GM19467 (cell line): ENCODE data around the gene TOX2.

Experiments used
- ATAC-seq: cut with Tn5 transposase; IDR thresholded peaks from one replicate; pipeline ENCODE4 v1.9.1; 2021; ENCODE audit warnings: mild to moderate bottlenecking, moderate library complexity; ENCODE audit not compliant: unreplicated experiment

The TOX2 gene

DNA sequence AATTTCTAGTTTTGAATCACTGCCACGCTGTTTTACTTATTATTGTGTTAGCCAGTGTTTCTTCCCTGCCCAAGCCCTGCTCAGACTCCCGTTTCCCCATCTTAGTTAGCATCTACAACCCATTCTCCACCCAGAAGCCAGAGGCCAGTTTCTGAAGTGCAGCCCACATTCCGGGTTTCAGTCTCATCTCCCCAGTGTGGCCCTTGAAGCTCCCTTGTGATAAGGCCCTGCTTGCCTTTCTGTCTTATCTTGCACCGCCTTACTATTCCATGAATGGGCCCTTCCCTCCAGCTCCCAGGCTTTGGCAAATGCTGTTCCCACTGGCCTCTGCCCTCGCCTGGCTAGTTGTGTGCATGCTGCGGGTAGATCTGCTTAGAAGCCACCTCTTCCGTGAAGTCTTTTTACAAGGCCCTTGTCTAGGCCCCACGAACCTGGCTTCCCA lies 41.1 kb downstream of the TOX2 start:
- ATAC-seq: no peak

DNA sequence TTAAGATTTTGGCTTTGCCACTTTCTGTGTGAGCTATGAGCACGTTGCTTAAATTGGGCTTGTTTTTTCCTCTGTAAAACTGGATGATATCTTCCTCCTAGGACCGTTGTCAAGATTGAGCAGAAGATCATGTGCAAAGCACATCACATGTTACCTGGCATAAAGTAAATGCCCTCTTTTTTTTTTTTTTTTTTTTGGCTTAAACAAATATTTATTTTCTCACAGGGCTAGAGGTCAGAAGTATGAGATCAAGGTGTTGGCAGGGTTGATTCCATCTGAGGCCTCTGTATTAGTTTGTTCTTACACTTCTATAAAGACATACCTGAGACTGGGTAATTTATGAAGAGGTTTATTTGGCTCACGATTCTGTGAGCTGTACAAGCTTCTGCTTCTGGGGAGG lies 42.7 kb downstream of the TOX2 start:
- ATAC-seq: no peak

DNA sequence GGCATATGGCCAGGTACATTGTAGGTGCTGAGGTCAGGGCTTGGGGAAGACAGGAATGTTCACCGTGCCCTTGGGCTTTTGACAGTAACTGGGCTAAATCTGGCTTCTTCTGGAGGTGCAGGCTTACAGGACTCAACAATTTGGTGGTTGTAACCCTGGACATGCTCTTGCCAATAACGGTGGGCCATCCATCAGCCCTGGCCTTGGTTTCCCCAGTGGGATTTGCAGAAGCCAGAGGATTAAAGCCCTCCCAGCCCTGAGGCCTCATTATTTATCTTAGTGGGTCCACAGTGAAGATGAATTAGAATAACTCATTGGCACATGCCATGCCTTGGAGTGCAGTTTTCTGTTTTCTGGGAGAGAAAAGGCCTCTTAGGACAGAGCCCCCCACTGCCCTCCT lies 44.0 kb downstream of the TOX2 start:
- no peak for ATAC-seq

DNA sequence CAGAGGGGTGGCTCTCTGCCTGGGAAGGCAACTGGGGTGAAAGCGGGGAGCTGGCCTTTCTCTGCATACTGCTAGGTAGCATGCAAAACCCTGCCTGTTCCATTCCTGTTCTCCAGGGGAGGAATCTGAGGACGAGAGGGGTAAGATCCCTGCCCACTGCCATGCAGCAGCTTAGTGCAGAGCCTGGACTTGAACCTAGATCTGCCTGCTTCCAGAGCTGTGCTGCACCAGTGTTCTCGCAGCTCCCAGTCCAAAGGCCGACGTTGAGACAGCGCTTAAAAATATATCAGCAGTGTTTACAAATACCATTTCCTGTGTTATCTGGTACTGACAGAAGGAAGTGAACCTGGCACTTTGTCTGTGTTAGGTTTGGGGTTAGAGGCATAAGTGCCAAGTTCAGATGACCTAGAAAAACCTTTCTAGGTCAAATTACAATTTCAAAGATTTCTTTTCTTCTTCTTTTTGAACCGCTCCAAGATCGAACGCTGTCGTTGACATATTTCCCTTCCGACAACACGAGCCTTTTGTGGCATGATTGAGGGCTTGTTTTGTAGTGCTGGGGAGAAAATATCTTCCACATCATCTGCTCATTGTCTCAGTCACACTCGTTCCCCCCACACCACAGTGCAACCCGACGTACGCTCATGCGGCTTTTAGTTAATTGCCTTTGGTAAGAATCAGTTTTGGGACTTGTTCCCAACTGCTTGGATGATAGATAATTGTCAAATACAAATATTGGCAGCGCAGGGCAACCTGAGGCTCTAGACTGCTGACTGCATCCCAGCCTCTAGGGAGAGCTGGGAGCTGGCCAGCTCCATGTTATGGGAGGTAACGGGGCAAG lies 44.6 kb downstream of the TOX2 start:
- no peak for ATAC-seq

DNA sequence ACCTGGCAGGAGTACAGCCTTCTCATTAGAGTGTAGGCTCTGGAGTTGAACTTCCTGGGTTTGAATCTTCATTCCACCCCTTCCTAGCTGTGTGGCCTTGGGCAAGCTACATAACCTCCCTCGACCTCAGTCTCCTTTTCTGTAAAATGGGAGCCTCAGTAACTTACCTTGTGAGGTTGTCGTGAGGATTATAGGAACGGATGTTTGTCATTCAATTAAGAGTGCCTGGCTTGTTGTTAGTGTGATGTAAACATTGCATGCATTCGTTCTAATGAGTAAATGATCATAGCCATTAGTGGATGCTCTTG lies 45.2 kb downstream of the TOX2 start:
- no peak for ATAC-seq

DNA sequence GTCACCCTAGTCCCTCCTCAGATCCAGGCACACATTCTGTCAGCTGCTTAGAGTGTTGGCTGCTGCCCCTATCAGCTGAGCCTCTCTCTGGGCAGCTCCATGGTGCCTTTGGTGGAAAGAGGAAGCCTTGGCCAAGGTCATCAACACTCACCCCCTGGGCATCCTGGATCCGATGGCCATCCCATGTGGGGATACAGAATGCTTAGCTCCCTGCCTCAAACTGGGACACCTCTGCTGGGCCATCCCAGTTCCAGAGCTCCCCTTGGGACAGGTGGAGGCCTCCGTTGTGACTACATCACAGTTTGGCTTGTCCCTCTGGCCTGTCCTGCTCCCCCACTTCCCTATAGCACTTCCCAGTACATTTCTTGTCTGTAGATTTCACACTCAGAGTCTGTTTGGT lies 45.6 kb downstream of the TOX2 start:
- ATAC-seq: no peak

DNA sequence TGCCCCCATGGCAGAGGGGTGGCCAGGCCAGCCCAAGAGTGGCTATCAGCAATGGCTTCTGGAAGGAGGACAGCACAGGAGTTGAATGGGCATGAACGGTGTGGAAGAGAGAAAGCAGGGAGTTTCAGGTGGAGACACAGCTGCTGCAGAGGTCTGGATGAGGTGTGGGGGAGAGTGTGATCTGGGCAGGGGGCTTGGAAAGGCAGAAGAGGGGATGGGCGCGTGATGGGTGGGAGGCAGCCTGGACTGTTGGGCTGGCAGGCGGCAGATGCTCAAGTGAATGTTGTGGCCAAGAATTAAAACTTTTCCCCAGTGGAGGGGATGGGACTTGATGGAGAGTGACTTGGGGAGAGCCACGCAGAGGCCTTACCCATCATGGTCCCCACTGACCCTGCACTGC lies 46.5 kb downstream of the TOX2 start:
- no peak for ATAC-seq

DNA sequence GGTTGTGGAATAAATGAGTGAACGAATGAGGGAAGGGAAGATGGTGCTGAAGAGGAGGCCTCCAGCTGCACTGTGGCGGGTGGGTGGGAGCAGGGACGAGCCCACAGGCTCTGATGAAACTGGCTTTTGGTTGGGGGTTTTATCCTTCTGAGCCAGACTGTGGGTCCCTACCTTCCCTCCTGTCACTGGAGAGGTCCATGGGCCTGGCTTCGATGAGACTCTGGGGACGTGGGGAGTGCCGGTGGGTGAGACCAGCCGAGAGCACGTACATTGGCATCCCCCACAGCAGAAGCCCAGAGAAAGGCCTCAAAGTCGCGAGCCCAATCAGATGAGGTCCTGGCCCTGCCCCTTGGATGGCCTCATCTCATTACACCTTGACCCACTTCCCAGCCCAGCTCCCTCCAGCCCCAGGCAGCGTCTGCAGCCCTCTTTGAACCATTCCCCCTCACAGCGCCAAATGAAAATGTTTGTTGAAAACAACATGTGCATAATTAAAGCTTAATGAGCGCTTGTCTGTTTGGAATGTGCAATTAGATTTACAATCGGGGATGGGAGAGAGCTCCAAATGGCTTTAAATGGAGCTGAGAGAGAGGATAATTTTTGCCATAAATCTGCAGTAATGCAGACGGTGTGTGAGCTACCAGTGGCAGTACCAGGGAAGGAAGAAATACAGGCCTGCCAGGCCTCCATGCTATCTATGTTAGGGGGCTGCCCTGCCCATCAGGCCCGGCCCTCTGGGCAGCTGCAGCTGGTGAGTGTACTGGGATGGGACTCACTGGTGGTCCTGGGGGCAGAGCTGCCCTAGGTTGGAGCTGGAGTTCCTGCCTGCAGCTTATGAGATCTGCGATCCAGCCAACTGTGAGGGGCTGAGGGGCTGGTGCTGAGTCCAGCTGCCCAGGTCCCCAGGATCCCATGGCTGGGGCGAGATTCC lies 47.2 kb downstream of the TOX2 start:
- ATAC-seq: no peak

- no peak for ATAC-seq
Measured at GRCh38 chr20:43962530-43962929, 47.9 kb downstream of the TOX2 start.

GRCh38 chr20:43963233-43963632 lies 48.6 kb downstream of the TOX2 start:
- ATAC-seq: no peak

GRCh38 chr20:43963872-43964791 lies 49.5 kb downstream of the TOX2 start:
- ATAC-seq: no peak

- no peak for ATAC-seq
Measured at GRCh38 chr20:43968341-43969000, 53.8 kb downstream of the TOX2 start.

DNA sequence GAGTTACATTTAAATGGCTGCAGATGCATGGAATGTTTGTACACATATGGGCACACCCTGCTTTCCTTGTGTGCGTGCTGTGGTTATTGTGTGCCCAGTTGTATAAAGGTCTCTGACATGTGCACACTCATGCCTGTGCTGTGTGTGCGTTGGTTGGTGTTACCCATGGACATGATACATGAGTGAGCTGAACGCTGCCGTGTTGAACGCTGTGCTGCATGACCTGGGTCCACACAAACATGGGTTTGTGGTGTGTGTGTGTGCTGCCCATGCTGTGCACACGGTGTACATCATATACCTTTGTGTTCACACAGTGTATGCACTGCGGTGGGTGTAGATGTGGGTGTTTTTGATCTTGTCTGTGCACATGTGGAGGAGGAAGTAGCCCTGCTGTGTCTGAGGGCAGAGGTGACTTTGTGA lies 54.4 kb downstream of the TOX2 start:
- no peak for ATAC-seq

DNA sequence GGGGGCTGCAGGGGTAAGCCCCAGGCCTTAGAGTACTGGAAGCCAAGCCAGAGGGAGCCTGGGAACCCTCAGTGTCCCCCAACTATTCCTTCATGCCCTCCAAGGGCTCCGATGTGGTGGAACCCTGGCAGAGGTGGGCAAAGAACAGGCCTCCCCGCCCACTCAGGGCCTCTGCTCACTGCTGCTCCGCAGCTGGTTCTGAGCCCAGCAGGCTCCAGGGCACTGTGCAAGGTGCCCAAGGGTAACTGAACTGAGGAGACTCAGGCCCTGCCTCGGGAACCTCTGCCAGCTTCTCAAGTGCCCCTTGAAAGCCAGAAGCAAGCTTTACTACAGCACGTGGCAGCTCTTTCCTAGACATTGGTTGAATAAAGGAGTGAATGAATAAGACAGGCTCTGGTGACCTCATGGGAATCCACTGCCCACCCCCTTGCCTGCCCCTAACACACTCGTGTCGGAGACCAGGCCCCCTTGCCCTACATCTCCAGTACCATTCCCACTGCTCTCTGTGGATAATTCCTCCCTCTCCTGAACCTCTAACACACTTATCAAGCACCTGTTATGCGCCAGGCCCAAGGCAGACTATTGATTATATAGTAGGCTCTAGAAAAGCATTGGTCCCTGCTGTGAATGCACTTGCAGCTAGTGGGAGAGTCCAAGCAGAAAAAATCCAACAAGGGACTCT lies 55.0 kb downstream of the TOX2 start:
- no peak for ATAC-seq

DNA sequence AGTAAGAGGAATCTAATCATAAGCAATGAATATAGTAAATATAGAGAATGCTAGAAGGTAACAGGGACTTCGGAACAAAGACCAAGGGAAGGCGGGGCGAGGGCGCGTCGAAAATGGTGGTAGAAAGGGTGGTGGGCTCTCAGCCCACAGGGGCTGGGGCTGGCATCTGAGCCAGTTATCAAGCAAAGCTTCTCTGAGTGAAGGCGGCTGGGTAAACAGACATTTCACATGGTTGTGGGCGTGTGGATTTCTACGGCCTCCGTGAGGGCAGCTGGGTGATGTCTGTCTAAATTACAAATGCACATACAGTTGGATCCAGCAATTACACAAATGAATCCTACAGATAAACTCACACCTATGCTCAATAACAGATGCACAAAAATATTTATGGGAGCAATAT lies 56.6 kb downstream of the TOX2 start:
- ATAC-seq: no peak

DNA sequence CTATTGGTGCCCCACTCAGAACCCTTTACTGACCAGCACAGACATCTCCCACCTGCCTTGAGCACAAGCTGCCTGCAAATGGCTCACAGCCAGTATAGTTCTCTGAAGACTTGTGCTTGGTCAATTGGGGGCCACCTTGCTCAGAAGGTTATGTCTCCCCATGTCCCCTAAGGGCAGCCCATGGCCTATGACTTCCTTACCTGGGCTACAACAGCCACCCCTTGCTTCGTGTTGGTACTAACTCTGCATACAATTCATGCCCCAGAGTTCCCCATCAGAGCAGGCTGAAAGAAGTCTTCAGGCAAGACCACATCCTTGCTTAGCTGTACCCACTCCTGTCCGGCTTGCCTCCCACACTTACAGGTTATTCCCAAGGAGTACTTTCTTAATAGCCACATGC lies 57.4 kb downstream of the TOX2 start:
- ATAC-seq: no peak

GRCh38 chr20:43972692-43973091 lies 58.0 kb downstream of the TOX2 start:
- no peak for ATAC-seq

DNA sequence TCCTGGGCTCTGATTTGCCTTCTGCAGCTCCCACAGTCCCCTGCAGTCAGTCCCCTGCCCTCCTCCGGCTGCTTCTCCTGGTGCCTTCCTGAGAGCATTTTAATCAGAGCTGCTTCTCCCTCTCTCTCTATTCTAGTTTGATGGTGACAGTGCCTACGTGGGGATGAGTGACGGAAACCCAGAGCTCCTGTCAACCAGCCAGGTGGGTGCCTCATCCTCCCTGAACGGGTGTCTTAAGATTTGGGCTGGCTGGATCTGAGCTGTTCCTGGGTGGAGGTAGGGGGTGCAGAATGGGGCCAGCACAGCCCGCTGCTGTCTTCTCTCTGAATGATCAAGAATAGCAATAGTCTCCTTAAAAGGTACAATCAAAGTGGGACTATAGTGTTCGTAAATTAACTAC lies 58.6 kb downstream of the TOX2 start:
- ATAC-seq: no peak

DNA sequence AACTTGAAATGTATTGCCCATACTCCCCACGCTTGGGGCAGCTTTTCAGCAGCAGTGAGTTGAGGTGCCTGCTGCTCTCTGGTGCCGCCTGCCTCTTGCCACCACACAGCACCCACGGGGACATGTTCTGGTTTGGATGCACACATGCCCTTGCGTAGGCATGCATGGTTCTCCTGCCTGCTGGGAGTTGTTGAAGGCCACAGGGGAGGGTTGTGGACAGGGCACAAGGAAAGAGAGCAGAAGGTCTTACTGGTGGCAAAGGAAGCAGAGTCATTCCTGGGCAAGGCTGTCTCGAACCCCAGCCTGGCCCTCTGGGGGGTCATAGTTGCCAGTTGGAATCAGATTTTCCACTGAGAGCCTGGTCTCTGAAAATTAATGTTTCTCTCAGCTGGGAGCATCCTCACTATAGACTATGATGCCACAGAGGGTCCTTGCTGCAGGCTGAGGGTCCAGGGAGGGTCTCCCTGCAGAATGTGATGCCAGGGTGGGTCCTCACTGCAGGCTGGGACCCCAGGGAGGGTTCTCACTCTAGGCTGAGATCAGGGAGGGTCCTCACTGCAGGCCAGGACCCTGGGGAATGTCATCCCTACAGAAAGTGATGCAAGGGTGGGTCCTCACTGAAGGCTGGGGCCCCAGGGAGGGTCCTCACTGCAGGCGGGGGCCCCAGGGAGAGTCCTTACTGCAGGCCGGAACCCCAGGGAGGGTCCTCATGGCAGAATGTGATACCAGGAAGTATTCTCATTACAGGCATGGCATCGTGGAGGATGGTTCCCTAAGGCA lies 59.2 kb downstream of the TOX2 start:
- ATAC-seq: no peak
